Adipose tissue (tissue), 3 donors: ENCODE results near the gene SLFN12. TPM values are rescaled to one million over a fixed set of nuclear protein-coding genes. Genes with fewer than 3 reads are reported as not detected.
A peak's percentile ranks its signal among the peaks of the same experiment; 100 is the strongest.
"Not testable (repeated sequence)": the region's sequence is repeated elsewhere in the genome, so short reads cannot be mapped to it uniquely, and the experiment has no call there.

Experiments used
- H3K27ac ChIP-seq: one replicate; pipeline ENCODE4 v1.5.1; 2013; ENCODE audit warnings: low read depth, low read length
- WGBS, 3 donors: extraction: QIAGEN DNeasy Blood & Tissue Kit; methylation state at CpG; one replicate each; pipeline ENCODE4 v1.1.7; 2013; 5-methylcytosine and 5-hydroxymethylcytosine counted together
- polyA plus RNA-seq, 3 donors: library from polyadenylated mRNA; stranded (reverse); fragments of 200-250 nt; gene quantifications; one replicate each; pipeline ENCODE4 v1.2.3, GENCODE V29; 2013
- donor health status: healthy with polysubstance abuse.
- donor health status: Bipolar disorder and iron deficiency.
- donor health status: healthy.

SLFN12 gene
- polyA plus RNA-seq: 10 to 100 TPM in 1 of 3 donors, 1 to 10 TPM in 1, under 1 TPM in 1; 0.49 to 10.1 (median 4.4) TPM

DNA sequence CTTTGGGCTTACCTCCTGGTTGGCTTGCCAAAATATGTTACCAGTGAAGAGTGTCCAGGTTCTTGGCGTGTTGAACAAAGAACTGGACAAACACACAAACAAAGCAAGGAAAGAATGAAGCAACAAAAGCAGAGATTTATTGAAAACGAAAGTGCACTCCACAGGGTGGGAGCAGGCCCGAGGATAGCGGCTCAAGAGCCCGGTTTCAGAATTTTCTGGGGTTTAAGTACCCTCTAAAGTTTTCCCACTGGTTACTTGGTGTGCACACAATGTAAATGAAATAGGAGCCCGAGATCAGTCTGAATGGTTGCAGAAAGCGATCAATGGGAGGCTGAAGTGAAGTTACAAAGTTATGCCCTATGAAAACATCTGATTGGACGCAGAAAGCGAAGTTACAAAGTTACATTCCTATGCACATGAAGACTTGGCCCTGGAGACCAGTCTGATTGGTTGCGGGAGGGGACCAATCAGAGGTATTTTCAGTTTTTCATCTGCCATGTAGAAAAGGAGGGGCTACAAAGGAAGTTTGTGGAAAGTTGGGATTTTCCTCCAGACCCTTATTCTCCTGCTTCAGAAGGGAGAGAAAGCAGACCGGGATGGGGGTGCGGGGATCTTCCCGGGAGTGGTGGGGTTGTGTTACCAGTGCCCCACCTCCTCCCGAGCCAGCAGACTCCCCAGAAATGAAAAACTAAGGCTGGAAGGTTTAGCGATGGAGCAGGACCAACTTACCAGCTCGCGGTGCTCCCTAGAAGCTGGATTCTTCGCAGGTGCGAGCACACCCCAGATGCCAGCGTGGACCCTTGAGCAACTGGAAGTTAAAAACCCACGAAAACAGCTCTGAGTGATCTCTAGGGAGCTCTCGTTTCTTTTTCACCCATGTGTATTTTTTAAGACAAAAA lies at the start of gene SLFN12:
TSS of gene SLFN12 (minus strand) at position 325 of the 899 bp plus-strand sequence. CDS start 9,472 bp downstream, outside the sequence.
- peak within 1 kb of the TSS; percentile 65 for H3K27ac ChIP-seq
- 5 to 15% (median 5%) methylated on average over 22 of the region's 22 CpGs for WGBS, 3 donors

DNA sequence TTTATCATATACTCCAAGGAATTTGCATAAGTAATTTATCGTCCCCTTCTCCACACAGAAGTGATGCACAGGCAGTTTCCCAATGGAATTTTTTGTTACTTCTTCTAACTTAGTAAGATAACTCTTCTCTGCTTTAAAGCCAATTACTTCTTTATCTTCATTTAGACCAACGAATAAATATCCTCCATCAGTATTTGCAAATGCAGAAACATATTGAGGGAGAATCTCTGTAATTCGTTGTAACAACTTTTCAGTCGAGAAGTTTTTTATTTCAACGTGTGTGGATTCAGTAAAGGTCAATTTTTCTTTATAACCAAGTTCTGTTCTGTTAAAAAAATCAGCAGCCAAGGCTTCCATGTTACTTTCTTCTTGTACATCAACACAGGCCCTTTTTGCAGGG lies 47.0 kb upstream of the SLFN12 start:
- WGBS, 3 donors: 46 to 81% (median 79%) methylated on average over 5 of the region's 5 CpGs
- H3K27ac ChIP-seq: no peak overlapping the region

DNA sequence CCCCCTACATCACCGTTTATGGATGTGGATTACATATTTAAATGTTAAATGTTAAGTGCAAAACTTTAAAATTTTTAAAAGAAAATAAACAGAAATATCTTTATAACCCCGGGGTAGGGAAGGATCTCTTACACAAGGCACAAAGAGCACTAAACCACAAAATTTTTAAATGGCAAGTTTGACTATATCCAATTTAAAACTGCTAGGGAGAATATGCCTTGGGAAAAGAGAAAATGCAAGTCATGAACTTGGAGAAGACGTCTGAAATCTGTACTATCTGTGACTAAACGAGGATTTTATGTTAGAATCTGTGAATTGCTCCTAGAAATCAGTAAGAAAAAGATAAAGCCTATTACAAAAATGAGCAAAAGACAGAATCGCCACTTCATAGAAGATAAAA lies 44.9 kb upstream of the SLFN12 start:
- H3K27ac ChIP-seq: no peak overlapping the region
- WGBS, 3 donors: 59 to 85% (median 76%) methylated on average over 5 of the region's 5 CpGs

DNA sequence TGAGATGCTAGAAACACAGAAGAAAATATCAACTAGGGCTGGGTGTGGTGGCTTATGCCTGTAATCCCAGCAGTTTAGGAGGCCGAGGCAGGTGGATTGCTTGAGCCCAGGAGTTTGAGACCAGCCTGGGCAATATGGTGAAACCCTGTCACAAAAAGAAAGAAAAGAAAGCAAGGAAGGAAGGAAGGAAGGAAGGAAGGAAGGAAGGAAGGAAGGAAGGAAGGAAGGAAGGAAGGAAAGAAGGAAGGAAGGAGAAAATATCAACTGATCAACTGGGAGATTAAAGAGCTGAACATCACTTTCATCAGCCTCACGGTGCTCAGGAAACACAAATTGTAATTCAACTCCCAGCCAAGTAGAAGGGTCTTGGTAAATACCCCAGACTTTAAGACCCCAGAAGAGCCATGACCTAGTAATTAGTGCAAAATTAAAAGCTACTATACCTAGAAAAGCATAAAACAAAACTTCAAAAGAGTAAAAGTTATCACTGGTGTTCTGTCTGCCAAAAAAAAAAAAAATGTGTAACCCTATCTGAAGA lies 44.1 kb upstream of the SLFN12 start:
- H3K27ac ChIP-seq: no peak overlapping the region
- WGBS, 3 donors: 63 to 71% (median 67%) methylated on average over 2 of the region's 2 CpGs

DNA sequence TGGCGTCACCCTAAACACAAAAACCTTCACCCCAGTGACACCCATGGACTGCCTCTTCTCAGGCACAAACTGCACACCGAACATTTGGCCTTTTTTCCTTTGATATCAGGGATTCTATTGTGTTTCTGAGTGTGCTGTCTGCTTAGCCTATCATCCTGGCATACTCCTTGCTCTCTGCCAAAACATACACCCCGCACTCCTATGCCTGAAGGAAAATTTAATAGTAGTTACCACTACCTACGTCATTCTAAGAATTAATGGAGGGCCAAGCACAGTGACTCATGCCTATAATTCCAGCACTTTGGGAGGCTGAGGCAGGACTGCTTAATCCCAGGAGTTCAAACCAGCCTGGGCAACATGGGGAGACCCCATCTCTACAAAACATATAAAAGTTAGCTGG lies 36.2 kb upstream of the SLFN12 start:
- H3K27ac ChIP-seq: no peak overlapping the region

DNA sequence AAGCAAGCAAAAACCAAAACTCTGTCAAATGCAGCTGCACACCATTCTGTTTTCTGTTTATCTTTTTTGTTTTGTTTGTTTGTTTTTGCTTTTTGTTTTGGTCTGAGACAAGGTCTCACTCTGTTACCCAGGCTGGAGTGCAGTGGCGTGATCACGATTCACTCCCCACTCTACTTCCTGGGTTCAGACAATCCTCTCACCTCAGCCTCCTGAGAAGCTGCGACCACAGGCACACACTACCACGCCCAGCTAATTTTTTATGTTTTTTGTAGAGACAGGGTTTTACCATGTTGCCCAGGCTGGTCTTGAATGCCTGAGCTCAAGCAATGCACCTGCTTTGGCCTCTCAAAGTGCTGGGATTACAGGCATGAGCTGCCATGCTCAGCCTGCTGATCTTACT lies 35.5 kb upstream of the SLFN12 start:
- no peak overlapping the region for H3K27ac ChIP-seq
- WGBS, 3 donors: 77 to 91% (median 87%) methylated on average over 4 of the region's 4 CpGs

More for the DNA sequence above, 36.2 kb upstream of the SLFN12 start:
- WGBS, 3 donors: 59 to 91% (median 89%) methylated on average over 4 of the region's 4 CpGs

DNA sequence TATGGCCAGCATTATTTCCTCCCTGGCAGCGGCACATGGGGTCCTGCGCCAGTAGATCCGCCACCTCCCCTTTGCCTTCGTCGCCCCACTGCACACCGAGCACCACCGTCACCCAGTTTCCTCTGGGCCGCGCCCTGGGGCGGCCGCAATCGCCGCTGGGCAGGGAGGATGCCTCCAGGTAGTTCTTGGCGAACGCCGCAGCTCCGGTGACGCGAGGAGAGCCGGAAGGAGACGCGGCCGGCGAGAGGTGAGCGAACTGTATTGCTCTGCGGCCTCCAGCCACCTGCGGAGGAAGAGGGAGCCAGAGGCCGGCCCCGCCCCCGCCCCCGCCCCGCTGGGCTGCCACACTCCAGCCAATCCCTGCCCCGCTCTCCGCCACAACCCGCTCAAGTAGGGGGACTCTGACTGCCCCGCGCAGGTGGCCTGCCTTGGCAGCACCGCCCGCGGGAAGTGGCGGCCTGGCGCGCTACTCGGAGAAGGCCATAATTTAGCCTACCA lies 28.1 kb upstream of the SLFN12 start:
- WGBS, 3 donors: 8 to 14% (median 8%) methylated on average over 37 to 44 of the region's 44 CpGs
- no peak overlapping the region for H3K27ac ChIP-seq

DNA sequence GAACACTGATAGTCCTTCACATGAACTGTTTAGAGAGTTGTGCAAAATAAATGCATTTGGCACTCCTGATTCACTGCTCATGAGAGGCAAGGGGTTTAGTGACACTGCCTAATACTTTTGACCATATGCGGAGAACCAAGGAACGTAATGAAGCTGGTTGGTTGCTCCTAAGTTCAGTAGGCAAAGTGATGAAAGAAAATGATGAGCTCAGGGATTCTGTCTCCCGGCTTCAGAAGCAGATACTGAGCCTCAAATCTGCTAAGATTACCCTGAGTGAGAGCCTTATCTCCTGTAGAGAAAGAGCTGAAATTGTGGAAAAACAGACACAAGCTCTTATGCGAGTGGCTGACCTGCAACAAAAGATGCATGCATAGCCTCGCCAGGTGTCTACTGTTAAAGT lies 21.7 kb upstream of the SLFN12 start:
- H3K27ac ChIP-seq: not testable (repeated sequence)
- WGBS, 3 donors: 80 to 95% (median 90%) methylated on average over 5 of the region's 5 CpGs

DNA sequence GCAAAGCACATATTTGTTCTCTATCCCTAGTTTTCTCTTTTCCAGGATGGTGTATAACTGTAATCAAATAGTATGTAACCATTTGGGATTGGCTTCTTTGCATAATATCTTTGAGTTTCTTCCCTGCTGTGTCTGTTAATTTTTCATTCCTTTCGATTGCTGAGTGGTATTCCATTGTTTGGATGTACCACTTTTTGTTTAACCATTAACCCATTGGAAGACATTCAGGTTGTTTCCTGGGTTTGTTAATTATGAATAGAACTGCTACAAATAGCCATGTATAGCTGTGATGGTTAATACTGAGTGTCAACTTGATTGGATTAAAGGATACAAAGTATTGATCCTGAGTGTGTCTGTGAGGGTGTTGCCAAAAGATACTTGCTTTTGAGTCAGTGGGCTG lies 20.9 kb upstream of the SLFN12 start:
- H3K27ac ChIP-seq: no peak overlapping the region
- WGBS, 3 donors: 26 to 74% (median 52%) methylated on average over 1 of the region's 1 CpG

DNA sequence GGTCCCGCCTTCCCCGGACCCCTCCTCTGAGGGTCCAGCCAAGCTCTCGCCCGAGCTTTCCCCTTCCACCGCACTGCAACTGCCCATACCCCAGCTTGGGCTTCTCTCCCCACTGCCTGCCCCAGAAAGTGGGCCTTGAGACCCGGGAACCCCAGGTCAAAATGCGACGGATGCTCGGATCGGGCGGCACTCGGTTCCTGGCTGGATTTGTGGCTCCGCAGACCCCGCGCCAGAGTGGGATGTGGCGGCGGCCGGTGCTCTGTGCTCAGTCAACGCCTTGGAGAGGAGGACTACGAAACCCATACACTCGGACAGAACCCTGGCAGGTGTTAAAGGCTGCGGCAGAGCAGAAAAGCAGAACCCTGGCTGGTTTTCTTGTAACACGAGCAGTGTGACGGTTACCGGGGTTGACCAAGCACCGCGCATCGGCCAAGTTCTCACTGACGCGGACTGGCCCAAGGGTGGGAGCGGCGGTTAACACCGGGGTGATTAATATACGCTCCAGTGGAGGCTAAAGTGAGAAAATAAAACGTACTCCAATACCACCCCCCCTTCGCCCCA lies 17.2 kb upstream of the SLFN12 start:
- no peak overlapping the region for H3K27ac ChIP-seq
- WGBS, 3 donors: 13 to 23% (median 18%) methylated on average over 36 of the region's 36 CpGs

DNA sequence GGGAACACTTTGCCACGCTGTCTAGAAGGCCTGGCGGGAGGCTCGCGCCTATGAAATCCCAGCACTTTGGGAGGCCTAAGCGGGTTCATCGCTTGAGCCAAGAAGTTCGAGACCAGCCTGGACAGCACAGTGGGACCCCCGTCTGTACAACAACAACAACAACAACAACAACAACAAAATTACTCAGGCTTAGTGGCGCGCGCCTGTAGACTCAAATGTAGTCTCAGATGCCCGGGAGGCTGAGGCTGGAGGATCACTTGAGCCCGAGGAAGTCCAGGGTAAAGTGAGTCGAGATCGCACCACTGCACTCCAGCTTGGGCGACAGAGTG lies 16.6 kb upstream of the SLFN12 start:
- no peak overlapping the region for H3K27ac ChIP-seq
- WGBS, 3 donors: 17 to 36% (median 34%) methylated on average over 16 of the region's 16 CpGs

DNA sequence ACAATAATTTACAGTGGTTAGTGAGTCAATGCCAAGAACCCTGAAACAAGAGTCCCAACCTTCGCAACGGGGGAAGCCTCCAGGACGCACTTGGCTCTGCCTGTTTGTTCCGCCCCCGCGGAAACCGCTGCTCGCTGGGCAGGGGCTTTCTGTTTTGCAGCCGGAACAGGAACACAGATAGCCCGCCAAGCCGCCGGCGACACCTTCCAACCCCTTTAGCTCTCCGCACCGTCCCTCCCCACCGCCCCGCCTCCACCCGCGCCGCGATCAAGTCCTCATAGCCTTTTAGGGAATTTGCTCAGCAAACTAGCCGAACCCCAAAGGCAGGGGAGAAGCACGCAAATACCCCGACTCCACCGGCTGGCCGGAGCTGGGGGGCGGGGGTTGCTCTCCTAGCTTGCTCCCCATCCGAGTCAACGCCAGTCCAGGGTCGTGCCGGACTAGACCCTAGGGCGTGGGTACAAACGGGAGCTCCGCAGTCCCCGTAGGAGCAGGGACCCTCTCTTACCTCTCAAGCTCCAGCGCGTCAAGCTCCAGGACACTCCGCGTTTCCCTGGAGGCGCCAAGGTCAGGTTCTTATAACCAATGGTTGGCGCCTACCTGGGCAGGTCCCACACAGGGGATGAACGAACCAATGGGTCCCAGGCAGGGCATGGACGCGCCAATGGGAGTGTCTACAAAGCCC lies 16.1 kb upstream of the SLFN12 start, which contains the start of gene SLFN13:
TSS of gene SLFN13 (minus strand) at position 553 of the 685 bp plus-strand sequence. CDS start 3,086 bp downstream, outside the sequence.
- no peak within 1 kb of the TSS for H3K27ac ChIP-seq
- 2 to 5% (median 3%) methylated on average over 44 of the region's 44 CpGs for WGBS, 3 donors

DNA sequence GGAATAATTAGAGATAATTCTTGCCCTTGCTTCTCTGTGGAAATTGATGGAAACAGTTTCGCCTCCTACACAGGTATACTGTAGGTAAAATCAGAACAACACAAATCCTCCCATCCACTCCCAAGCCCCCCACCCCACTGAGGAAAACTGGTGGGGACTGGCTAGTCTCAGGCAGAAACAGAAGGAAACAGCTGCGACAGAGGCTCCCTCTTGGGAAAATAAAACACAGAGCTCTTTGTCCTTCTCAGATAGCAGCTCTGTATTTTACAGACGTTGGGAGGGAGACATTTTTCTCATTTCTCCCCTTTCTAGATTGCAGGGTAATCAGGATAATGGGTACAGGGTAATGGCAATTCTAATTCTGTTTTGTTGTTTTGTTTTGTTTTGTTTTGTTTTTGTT lies 15.2 kb upstream of the SLFN12 start:
- 44 to 52% (median 45%) methylated on average over 3 of the region's 3 CpGs for WGBS, 3 donors
- H3K27ac ChIP-seq: no peak overlapping the region

DNA sequence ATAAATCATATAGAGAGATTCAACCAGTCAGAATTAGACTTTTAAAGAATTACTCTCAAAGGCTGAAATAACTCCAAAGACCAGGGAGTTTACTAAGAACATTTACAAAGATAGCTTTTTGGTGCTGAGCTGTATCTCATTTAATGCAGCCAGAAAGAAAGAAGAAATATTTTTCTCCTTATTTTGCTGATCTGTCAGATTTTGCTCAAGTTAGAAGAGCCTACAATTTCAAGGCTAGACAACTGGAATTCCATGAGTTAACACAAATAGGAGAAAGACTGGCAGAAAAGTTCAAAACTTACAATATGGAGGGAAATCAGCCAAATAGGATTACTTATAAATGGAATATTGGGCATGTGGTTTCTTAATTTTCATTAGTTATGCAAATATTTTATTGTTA lies 6.1 kb upstream of the SLFN12 start:
- no peak overlapping the region for H3K27ac ChIP-seq

DNA sequence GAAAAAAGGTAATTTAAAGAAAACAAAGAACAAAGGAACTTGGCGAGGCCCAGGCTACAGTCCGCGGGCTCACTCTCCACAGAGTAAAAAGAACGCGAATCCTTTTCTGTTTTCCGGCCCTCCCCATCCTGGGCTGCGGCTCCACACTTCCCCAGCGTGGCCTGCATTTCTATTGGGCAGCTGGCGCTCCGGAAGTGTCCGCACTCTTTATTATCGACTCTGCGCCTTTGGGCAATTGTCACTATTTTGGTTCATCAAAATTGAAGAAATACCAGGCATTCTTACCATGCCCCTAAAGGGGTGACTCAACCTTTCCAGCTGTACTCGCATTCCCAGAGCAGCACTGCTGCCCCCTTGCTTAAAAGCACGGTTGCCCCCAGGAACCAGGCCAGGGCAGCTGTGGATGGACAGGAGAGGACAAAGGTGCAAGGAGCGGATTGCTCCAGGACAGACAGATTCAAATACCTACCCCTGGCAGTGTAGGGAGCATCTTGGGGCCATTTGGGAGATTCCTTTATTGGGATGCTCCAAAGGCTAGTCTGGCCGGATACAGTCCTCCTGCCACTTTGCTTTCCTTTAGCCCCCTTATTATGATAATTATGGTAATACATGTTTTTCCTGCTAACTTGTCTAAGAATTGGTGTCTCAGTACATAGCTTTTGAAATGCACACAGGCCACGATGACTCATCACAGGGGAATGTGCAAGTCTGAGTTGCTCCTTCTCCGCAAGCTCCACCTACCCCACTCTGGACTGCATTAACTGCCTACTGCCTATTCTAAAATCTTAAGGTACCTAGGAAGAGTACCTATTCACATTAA lies 985 bp upstream of the SLFN12 start:
- H3K27ac ChIP-seq: peak overlapping the region; percentile 65
- WGBS, 3 donors: 3 to 12% (median 4%) methylated on average over 19 of the region's 19 CpGs

DNA sequence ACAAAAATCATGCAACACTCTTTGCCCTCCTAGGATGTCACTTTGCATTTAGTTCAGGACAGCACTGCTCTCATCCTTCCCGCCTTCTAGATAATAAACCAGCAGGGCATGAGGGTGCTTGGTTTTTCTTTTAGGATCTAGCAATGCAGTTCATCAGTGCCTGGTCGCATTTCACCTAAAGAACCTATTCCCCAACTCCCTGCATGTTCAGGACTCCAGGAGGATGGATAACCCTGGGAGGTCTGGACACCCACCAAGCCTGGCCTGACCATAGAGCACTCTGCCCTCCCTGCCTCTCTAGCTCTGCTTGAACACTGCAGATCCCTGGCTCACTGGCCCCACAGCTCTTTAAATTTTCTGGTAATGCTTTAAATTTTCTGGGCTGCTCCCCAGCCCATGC lies 2.6 kb downstream of the SLFN12 start:
- 91 to 96% (median 95%) methylated on average over 2 of the region's 2 CpGs for WGBS, 3 donors

DNA sequence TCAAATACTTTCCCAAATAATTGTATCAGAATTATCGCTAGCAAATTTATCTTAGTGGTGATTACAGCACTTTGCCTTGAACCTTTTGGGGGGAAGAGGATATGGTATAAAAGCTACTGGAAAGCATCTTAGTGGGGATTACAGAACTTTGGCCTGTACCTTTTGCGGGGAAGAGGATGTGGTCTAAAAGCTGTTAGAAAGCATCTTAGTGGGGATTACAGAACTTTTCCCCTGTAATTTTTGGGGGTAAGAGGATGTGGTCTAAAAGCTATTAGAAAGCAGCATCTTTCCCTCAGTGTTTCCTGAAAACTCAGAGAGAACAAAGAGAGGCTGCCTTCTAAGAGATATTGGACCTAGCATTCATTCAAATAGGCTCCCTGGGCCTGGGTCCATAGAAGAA lies 4.1 kb downstream of the SLFN12 start:
- H3K27ac ChIP-seq: peak overlapping the region; percentile 2
- 69 to 94% (median 70%) methylated on average over 2 of the region's 2 CpGs for WGBS, 3 donors

More for the DNA sequence above, 2.6 kb downstream of the SLFN12 start:
- H3K27ac ChIP-seq: no peak overlapping the region

DNA sequence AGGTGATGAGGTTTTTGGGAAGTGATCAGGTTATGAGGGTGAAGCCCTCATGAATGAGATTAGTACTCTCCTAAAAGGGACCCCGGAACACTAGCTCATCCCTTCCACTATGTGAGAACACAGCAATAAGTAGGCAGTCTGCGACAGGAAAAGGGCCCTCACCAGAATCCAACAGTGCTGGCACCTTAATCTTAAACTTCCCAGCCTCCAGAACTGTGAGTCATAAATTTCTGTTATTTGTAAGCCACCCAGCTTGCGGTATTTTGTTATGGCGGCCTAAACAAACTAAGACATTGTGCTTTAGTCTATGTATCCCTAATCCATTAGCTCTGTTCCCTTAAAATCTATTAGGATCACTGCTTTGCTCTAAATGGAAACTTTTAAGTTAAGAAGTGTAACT lies 8.5 kb downstream of the SLFN12 start:
- WGBS, 3 donors: 78 to 98% (median 97%) methylated on average over 4 of the region's 4 CpGs
- no peak overlapping the region for H3K27ac ChIP-seq
